H54 (cell line): Measurements from ENCODE around the gene PSMG4.

Experiments
- DNase-seq: peaks from one replicate; pipeline ENCODE4 v3.0.0; 2011; ENCODE audit warnings: low spot score, mixed read lengths; ENCODE audit not compliant: insufficient read length
- FAIRE-seq: peaks from 3 replicates; lab custom pipeline; 2011; peaks lifted over from hg19 to GRCh38; lab: Jason Lieb, UNC
- POLR2A ChIP-seq: IDR thresholded peaks from 2 replicates; pipeline ENCODE4 v1.6.1; 2011; ENCODE audit warnings: low read depth, mild to moderate bottlenecking, low read length

PSMG4 gene

GRCh38 chr6:3314621-3315467 lies 56.1 kb downstream of the PSMG4 start:
- DNase-seq (no peak), FAIRE-seq (no peak)
- TF ChIP-seq POLR2A, result no peak

- no peak for TF ChIP-seq POLR2A
- no peak for DNase-seq
- FAIRE-seq, result no peak
Observed at GRCh38 chr6:3315841-3316240, 57.1 kb downstream of the PSMG4 start.

DNA sequence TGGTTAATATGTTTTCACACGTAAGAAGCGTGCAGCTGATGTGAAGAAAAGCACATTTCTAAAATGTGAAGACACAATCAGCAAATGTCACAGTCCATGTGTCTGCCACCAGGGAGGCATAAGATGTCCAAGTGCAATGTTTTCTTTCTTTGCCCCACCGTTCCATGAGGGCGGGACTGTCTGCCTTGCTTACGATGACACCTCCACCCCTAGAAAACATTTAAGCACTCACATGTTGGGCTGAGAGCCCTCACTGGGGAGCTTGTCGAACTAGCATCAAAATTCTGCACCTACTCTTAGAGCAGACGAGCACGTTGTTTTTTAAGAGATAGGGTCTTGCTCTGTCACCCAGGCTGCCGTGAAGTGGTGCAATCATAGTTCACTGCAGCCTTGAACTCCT lies 57.6 kb downstream of the PSMG4 start:
- no peak for DNase-seq
- no peak for TF ChIP-seq POLR2A
- FAIRE-seq, result no peak

DNA sequence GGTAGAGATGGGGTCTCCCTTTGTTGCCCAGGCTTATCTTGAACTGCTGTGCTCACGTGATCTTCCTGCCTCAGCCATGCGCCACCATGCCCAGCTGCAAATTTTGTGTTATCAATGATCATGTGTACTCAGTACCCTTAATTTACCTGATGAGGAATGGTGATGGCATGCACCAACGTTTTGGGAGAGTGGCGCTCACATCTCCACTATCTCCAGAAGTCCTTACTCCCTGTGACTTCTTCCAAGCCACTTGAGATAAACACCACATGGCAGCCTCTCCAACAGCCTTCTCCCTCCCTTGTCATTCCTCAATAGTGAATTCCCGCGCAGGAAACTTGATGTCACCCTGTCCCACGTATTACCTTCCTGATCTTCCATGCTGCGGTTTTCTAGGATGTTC lies 58.1 kb downstream of the PSMG4 start:
- DNase-seq (no peak), FAIRE-seq (no peak)
- TF ChIP-seq POLR2A, result no peak
